GM19240 (cell line): ENCODE data around the gene S100A2.

Experiments used
- DNase-seq: peaks from one replicate; pipeline ENCODE4 v3.0.0; 2011; ENCODE audit warnings: low spot score; ENCODE audit not compliant: insufficient read length

S100A2 gene

GRCh38 chr1:153565529-153566374 lies at the start of gene S100A2:
TSS of gene S100A2 (minus strand) at chr1:153565844. CDS start at chr1:153563877, 1,967 bp downstream.
- DNase-seq: no peak

GRCh38 chr1:153615406-153615805 lies 49.8 kb upstream of the S100A2 start:
- no peak for DNase-seq

DNA sequence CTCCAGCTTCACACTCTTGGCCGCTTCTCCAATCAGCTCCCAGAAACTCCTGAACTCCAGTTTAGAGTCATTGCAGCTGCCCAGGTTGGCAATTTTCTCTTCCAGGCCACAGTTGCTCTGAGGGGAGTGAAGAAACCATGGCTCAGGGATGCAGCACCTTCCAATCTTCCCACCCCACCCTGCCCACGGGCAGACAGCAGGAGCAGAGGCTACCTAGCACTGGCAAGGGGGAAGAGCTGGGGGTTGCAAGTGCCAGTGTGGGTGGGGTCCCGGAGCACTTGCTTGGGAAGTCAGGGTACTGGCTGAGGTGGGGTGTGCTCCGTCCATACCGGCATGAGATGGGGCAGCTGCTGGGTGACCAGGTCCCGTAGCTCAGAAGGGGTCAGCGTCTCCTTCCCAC lies 49.3 kb upstream of the S100A2 start:
- DNase-seq: no peak

GRCh38 chr1:153614189-153614900 lies 48.7 kb upstream of the S100A2 start:
- no peak for DNase-seq

- no peak for DNase-seq
These were observed 47.8 kb upstream of the S100A2 start for GRCh38 chr1:153613406-153613805.

DNA sequence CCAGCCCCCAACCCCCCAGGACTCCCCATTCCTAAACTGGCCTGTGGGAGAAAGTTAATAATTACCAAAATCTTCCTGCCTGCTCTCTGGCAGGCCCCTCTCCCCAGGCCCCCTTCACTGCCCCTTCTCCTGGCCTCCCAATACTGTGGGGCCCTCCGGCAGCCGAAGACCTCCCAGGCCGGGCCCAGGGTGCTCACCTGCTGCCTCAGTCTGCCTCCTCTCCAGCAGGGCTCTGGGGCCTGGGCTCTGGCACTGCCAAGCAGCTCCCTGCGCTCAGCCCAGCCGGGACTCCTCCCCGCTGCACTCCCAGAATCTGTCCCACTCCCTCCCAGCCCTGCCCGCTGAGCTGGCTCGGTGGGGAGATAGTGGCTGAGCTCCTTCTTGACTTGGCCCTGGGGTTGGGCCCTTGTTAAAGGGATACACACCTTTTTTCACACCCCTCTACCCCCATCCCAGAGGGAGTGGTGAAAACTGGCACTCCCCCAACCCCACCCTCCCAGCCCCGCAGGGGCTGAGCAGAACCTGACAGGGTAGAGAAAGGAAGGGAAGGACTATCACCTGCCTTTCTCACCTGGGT lies 47.2 kb upstream of the S100A2 start, which contains the start of gene S100A16:
Gene S100A16 (minus strand): TSS at position 383 of the 577 bp plus-strand sequence. CDS start 4,986 bp downstream, outside the sequence.
- DNase-seq: no peak

- no peak for DNase-seq
These were observed 46.6 kb upstream of the S100A2 start for GRCh38 chr1:153612111-153612754.

- no peak for DNase-seq
These were observed 45.7 kb upstream of the S100A2 start for GRCh38 chr1:153611356-153611755.

DNA sequence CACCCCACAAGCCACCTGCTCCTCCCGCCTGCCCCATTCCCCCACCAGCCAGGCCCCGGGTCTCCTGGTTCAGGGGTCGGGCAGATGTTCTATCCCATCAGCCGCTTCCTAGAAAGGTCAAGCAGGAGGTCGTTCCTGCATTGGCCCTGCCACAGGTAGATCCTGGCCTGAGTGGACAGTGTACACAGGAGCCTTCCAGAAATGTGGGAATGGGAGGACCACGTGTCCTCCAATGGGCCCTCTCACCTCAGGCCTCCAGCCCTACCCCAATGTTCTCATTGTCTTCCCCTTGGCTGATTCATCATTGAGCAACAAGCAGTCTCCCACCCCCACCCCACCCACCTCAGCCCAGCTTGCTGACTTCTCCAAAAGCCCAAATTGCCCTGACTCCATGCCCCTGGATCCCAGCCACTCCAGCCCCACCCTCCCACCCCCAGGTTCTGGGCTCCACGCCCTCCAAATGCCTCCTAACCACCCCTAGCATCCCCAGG lies 45.2 kb upstream of the S100A2 start:
- DNase-seq: no peak

- no peak for DNase-seq
These were observed 44.7 kb upstream of the S100A2 start for GRCh38 chr1:153610334-153610733.

- no peak for DNase-seq
These were observed 43.9 kb upstream of the S100A2 start for GRCh38 chr1:153609585-153609907.

GRCh38 chr1:153608742-153609584 lies 43.3 kb upstream of the S100A2 start:
- no peak for DNase-seq

GRCh38 chr1:153608089-153608682 lies 42.5 kb upstream of the S100A2 start:
- no peak for DNase-seq

GRCh38 chr1:153607381-153607780 lies 41.7 kb upstream of the S100A2 start:
- DNase-seq: no peak

GRCh38 chr1:153606194-153606593 lies 40.5 kb upstream of the S100A2 start:
- no peak for DNase-seq

GRCh38 chr1:153602749-153603148 lies 37.1 kb upstream of the S100A2 start:
- no peak for DNase-seq

DNA sequence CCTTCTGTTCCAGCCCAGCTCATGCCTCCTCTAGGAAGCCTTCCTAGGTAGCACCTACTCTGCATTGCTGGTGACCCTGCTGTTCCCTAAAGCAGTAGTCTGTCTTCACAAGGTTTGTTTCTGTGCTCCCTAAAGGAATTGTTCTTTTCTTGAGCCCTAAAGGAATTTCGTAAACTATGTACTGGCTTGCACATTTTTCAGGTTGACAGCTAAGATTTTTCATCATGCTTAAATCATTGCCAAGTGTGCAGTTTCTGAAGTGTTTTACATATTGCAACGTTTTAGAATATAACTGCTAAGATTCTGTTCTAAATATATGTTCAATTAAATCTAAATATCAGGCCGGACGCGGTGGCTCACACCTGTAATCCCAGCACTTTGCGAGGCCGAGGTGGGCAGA lies 34.2 kb upstream of the S100A2 start:
- no peak for DNase-seq

GRCh38 chr1:153598309-153599172 lies 32.9 kb upstream of the S100A2 start:
- DNase-seq: peak; percentile 84

DNA sequence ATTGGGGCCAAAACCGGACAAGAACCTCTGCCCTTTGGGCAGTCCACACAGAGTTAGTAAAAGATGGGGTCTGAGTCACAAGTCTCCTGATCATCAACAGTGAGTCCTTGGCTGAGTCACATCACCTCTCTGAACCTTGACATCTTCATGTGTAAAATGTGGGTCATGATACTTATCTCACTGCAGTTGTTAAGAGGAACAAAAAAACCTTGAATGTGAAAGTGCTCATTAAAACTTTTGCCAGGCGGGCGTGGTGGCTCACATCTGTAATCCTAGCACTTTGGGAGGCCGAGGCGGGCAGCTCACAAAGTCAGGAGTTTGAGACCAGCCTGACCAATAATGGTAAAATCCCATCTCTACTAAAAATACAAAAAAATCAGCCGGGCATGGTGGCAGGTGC lies 31.6 kb upstream of the S100A2 start:
- DNase-seq: no peak
